Prostate gland (tissue), 2 donors: ENCODE data around the gene C16orf74. TPM values are rescaled to one million over a fixed set of nuclear protein-coding genes. Genes with fewer than 3 reads are reported as not detected.

ENCODE experiments used
- DNase-seq: peaks from one replicate; pipeline ENCODE4 v3.0.0-alpha.2; 2019; ENCODE audit warnings: low spot score
- H3K27ac ChIP-seq, 2 donors: fragments of 200-600 bp; sonication (generic); 2 replicates each; pipeline ENCODE4 v1.5.1; 2017 to 2019
- H3K27me3 ChIP-seq: fragments of 200-600 bp; sonication (generic); replicated peaks from 2 replicates; pipeline ENCODE4 v1.5.1; 2019; ENCODE audit not compliant: insufficient read depth
- H3K36me3 ChIP-seq, 2 donors: fragments of 200-600 bp; sonication (generic); 1 replicate in 1 of 2; 2 replicates in 1 of 2; pipeline versions ENCODE4 v1.5.1 to v1.8.1; 2017 to 2019
- H3K4me1 ChIP-seq: fragments of 200-600 bp; sonication (generic); replicated peaks from 2 replicates; pipeline ENCODE4 v1.5.1; 2019
- H3K4me3 ChIP-seq, 2 donors: fragments of 200-600 bp; sonication (generic); 2 replicates each; pipeline ENCODE4 v1.5.1; 2017 to 2019
- H3K9me3 ChIP-seq: fragments of 200-600 bp; sonication (generic); 2 replicates; pipeline ENCODE4 v1.5.1; 2017
- POLR2A ChIP-seq: fragments of 450-650 bp; IDR thresholded peaks from one replicate; pipeline ENCODE4 v1.6.1; 2016; ENCODE audit warnings: antibody characterized with exemption, mild to moderate bottlenecking
- POLR2AphosphoS5 ChIP-seq: sonication (generic); formaldehyde crosslinking; IDR thresholded peaks from one replicate; pipeline ENCODE4 v1.6.1; 2017; ENCODE audit warnings: antibody characterized with exemption
- WGBS: methylation state at CpG from one replicate; pipeline ENCODE4 v1.1.5; 2018; 5-methylcytosine and 5-hydroxymethylcytosine counted together
- intact Hi-C: fragments of 100-400 bp; cut with DNase I; formaldehyde crosslinking; loops from one replicate; pipeline ENCODE4 v1.14.2; 2022
- total RNA-seq, 2 donors: library from RNA; depleted of rRNA; stranded (reverse); fragments of >200 nt; gene quantifications; one replicate each; pipeline ENCODE4 v1.1.0, GENCODE V29; 2016
- TF ChIP-seq, protein P1 (sequence below), 4 experiments: fragments of 200-600 bp in 2 of 4; fragments of 450-650 bp in 2 of 4; sonication (generic) in 2 of 4; IDR thresholded peaks; 1 replicate in 3 of 4; 2 replicates in 1 of 4; pipeline ENCODE4 v1.5.1; 2016 to 2019; ENCODE audit warnings: antibody characterized with exemption in 4 of 4, mild to moderate bottlenecking in 2 of 4, moderate library complexity in 2 of 4

The C16orf74 gene
- total RNA-seq, 2 donors from 2014 or later = 17.4 to 19.3 TPM

DNA sequence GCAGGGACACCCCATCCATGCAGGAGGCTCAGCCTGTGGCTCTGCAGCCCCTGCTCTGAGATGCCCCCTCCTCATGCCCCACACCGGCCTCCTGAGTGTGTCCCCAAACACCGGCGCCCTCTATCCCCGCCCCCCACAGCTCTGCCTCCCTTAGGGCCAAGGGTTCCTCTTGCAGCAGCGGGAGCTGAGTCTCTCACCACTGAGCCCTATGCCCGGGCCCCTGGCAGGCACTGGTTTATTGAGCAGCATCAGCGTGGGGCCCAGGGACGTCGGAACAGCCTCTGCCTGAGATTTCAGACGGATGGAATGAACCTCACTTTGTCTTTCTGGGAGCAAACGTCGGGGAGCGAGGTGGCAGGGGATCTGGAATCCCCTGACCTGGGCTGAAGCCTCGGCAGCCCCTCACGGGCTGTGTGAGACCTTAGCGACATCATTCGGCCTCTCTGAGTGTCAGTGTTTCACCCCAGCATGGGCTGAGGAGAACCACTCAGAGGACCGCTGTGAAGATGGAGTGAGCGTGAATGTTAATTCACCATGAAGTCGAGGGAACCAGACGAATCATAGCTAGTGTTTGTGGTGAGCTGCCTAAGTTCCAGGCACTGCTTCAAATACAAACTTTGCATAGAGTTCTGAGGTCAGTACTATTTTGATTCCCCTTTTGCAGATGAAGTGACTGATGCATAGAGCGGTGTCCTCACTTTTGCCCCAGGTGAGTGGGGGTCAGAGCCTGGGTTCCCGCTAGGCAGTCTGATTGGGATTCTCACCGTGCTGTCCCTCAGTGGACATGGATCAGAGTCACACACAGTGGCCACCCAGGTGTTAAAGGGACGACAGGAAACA lies 5.3 kb upstream of the C16orf74 start:
- WGBS = 79% methylated on average over 25 of the region's 25 CpGs
- no peaks in the 10 kb centered on the region for H3K9me3 ChIP-seq
- H3K4me3 ChIP-seq = no peak overlapping the region
- H3K27me3 ChIP-seq = no peaks in the 10 kb centered on the region
- DNase-seq = no peak
- TF ChIP-seq POLR2AphosphoS5 (no peak), POLR2A (no peak)
- TF ChIP-seq, protein P1, sequence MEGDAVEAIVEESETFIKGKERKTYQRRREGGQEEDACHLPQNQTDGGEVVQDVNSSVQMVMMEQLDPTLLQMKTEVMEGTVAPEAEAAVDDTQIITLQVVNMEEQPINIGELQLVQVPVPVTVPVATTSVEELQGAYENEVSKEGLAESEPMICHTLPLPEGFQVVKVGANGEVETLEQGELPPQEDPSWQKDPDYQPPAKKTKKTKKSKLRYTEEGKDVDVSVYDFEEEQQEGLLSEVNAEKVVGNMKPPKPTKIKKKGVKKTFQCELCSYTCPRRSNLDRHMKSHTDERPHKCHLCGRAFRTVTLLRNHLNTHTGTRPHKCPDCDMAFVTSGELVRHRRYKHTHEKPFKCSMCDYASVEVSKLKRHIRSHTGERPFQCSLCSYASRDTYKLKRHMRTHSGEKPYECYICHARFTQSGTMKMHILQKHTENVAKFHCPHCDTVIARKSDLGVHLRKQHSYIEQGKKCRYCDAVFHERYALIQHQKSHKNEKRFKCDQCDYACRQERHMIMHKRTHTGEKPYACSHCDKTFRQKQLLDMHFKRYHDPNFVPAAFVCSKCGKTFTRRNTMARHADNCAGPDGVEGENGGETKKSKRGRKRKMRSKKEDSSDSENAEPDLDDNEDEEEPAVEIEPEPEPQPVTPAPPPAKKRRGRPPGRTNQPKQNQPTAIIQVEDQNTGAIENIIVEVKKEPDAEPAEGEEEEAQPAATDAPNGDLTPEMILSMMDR (IDR thresholded peaks at IDR 0.05) = no peak
- H3K36me3 ChIP-seq = no peaks in the 10 kb centered on the region
- H3K4me1 ChIP-seq = peaks cover 12% of the 10 kb centered on the region
- no peak overlapping the region for H3K27ac ChIP-seq
- intact Hi-C loops = no loop called here

DNA sequence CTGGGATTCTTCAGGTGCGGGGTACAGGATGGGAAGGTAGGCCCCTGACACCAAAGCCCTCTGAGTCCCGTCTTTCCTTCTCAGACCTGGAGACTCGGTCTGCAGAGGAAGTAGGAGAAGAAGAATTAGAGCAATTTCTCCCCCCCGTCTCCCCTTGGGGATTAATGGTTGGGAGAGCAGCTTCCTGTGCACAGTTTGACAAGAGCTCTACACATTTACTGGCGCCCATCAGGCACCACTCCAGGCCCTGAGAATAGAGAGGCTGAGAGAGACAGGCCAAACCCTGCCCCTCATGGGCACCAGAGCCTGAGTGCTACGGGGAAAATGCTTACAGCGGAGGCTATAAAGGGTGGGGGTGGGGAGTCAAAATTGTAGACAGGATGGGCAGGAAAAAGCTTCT lies 3.5 kb upstream of the C16orf74 start:
- Histone ChIP-seq H3K9me3 (no peaks in the 10 kb centered on the region), H3K27ac (no peak overlapping the region), H3K4me3 (no peak overlapping the region), H3K4me1 (peaks cover 21% of the 10 kb centered on the region), H3K36me3 (no peaks in the 10 kb centered on the region), H3K27me3 (no peaks in the 10 kb centered on the region)
- intact Hi-C loops = no loop called here
- 52% methylated on average over 7 of the region's 7 CpGs for WGBS
- TF ChIP-seq POLR2AphosphoS5 (no peak), POLR2A (no peak)
- TF ChIP-seq, protein P1 (IDR thresholded peaks at IDR 0.05) = no peak
- DNase-seq = no peak

DNA sequence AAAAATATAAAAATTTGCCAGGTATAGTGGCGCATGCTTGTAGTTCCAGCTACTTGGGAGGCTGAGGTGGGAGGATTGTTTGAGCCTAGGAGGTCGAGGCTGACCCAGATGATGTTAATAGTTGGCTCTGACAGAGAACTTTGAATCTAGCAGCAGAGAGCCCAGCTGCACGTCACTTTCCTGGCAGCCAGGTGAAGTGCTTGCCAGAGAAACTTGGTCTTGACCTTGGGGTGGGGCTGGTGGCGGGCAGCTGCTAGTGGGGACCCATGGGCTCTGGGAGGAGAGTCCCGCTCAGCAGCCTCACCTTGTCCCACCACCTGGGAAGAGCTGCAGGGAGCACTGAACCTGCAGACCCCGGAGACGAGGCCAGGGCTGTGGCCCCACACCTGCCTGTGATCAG lies 3.1 kb upstream of the C16orf74 start:
- intact Hi-C loops = no loop called here

DNA sequence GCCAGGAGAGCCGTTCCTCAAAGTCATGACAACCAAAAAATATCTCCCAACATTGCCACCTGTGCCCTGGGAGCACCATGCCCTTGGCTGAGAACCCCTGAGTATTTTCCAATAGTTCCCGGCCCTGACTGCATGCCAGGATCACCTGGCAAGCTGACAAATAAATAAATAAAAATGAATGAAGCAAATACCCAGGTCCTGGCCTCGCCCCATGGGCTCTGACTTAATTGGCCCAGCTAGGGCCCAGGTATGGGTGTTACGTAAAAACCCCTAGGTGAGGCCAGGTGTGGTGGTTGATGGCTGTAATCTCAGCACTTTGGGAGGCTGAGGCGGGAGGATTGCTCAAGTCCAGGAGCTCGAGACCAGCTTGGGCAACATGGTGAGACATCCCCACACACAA lies 2.7 kb upstream of the C16orf74 start:
- intact Hi-C loops = no loop called here
- DNase-seq = peak; percentile 70

More for the DNA sequence above, 3.1 kb upstream of the C16orf74 start:
- DNase-seq = no peak
- Histone ChIP-seq H3K4me1 (peaks cover 21% of the 10 kb centered on the region), H3K36me3 (no peaks in the 10 kb centered on the region), H3K27ac (no peak overlapping the region), H3K27me3 (no peaks in the 10 kb centered on the region), H3K9me3 (no peaks in the 10 kb centered on the region), H3K4me3 (no peak overlapping the region)
- 79% methylated on average over 7 of the region's 7 CpGs for WGBS
- TF ChIP-seq, protein P1 (IDR thresholded peaks at IDR 0.05) = no peak
- TF ChIP-seq POLR2AphosphoS5 (no peak), POLR2A (no peak)

More for the DNA sequence above, 2.7 kb upstream of the C16orf74 start:
- H3K27me3 ChIP-seq = no peaks in the 10 kb centered on the region
- H3K4me1 ChIP-seq = peaks cover 21% of the 10 kb centered on the region
- H3K36me3 ChIP-seq = no peaks in the 10 kb centered on the region
- TF ChIP-seq POLR2AphosphoS5 = peak; percentile 47
- TF ChIP-seq, protein P1 (IDR thresholded peaks at IDR 0.05) = no peak
- H3K9me3 ChIP-seq = no peaks in the 10 kb centered on the region
- H3K27ac ChIP-seq = peak overlapping the region; percentile 65 to 67
- 43% methylated on average over 6 of the region's 6 CpGs for WGBS
- no peak overlapping the region for H3K4me3 ChIP-seq
